Endothelial cell of hepatic sinusoid (primary cell): ENCODE measurements around the gene PARP4.
"Not testable (repeated sequence)": the region's sequence is repeated elsewhere in the genome, so short reads cannot be mapped to it uniquely, and the experiment has no call there.

Experiments used
- in situ Hi-C: cut with HindIII; loops from 2 replicates; pipeline ENCODE4 v1.10.0; 2017; ENCODE audit warnings: low sequenced_read_pairs

Gene PARP4

GRCh38 chr13:24380227-24380626 is 132.4 kb downstream of the PARP4 start:
- in situ Hi-C loops, result not testable (repeated sequence)

GRCh38 chr13:24371273-24371672 is 141.3 kb downstream of the PARP4 start:
- in situ Hi-C loops, result not testable (repeated sequence)
